Suprapubic skin (tissue), 4 donors: Measurements from ENCODE around the gene MYL4. TPM values are rescaled to one million over a fixed set of nuclear protein-coding genes. Genes with fewer than 3 reads are reported as not detected.

Experiments
- DNase-seq, 2 donors: peaks; one replicate each; pipeline ENCODE4 v3.0.0-alpha.2; 2019; ENCODE audit warnings: low spot score in 2 of 2
- H3K27ac ChIP-seq: fragments of 200-600 bp; sonication (generic); one replicate; pipeline ENCODE4 v1.5.1; 2019
- H3K27me3 ChIP-seq: fragments of 200-600 bp; sonication (generic); one replicate; pipeline ENCODE4 v1.5.1; 2019
- H3K36me3 ChIP-seq: fragments of 200-600 bp; sonication (generic); one replicate; pipeline ENCODE4 v1.5.1; 2019
- H3K4me1 ChIP-seq: fragments of 200-600 bp; sonication (generic); one replicate; pipeline ENCODE4 v1.5.1; 2019
- H3K4me3 ChIP-seq: fragments of 200-600 bp; sonication (generic); one replicate; pipeline ENCODE4 v1.5.1; 2019; ENCODE audit warnings: mild to moderate bottlenecking
- H3K9me3 ChIP-seq: fragments of 200-600 bp; sonication (generic); one replicate; pipeline ENCODE4 v1.5.1; 2019
- CTCF ChIP-seq, 2 donors: fragments of 200-600 bp in 1 of 2; fragments of 450-650 bp in 1 of 2; sonication (generic) in 1 of 2; IDR thresholded peaks; one replicate each; pipeline ENCODE4 v1.5.1; 2016 to 2019; ENCODE audit warnings: antibody characterized with exemption in 2 of 2, mild to moderate bottlenecking in 1 of 2, moderate library complexity in 1 of 2
- EP300 ChIP-seq: sonication (generic); formaldehyde crosslinking; IDR thresholded peaks from one replicate; pipeline ENCODE4 v1.6.1; 2017; ENCODE audit warnings: antibody characterized with exemption
- POLR2A ChIP-seq, 2 donors: fragments of 450-650 bp; IDR thresholded peaks; one replicate each; pipeline ENCODE4 v1.6.1; 2017; ENCODE audit warnings: antibody characterized with exemption in 2 of 2, mild to moderate bottlenecking in 2 of 2, moderate library complexity in 2 of 2
- POLR2AphosphoS5 ChIP-seq, 3 donors: sonication (generic); formaldehyde crosslinking; IDR thresholded peaks; one replicate each; pipeline ENCODE4 v1.6.1; 2017; ENCODE audit warnings: antibody characterized with exemption in 3 of 3
- WGBS: methylation state at CpG from one replicate; pipeline ENCODE4 v1.1.5; 2018; 5-methylcytosine and 5-hydroxymethylcytosine counted together
- total RNA-seq, 4 donors: library from RNA; depleted of rRNA; stranded (reverse); fragments of >200 nt; gene quantifications; one replicate each; pipeline ENCODE4 v1.1.0, GENCODE V29; 2016

The MYL4 gene
- total RNA-seq, 4 donors from 2014 or later = not detected

DNA sequence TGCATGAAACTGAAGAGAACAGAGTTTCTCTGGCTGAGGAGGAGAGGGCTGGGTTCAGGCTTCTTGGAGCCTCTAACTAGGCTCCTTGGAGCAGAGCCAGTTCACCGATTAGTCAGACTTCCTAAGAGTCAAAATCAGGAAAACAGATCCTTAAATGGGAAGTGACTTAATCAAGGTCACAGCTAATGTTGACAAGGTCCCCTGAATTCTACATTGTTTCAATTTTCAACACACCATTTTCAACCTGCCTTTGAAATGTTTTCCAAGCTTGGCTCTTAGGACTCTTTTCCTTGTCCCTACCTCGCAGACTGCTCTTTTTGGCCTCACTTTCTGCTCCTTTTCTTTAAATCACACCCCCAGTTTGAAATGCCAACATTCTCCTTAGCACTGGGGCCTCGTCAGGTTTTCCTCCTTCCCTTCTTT is 16.3 kb downstream of the MYL4 start:
- 21% methylated on average over 3 of the region's 3 CpGs for WGBS
- peaks cover 31% of the 10 kb centered on the region for H3K4me1 ChIP-seq
- no peak for TF ChIP-seq POLR2A (IDR thresholded peaks at IDR 0.05)
- no peak for TF ChIP-seq POLR2AphosphoS5 (IDR thresholded peaks at IDR 0.05)
- no peaks in the 10 kb centered on the region for H3K36me3 ChIP-seq
- peak overlapping the region; percentile 82 for H3K27ac ChIP-seq
- no peaks in the 10 kb centered on the region for H3K9me3 ChIP-seq
- H3K27me3 ChIP-seq = no peaks in the 10 kb centered on the region
- peak; percentile 78 to 82 for DNase-seq
- H3K4me3 ChIP-seq = no peak overlapping the region

DNA sequence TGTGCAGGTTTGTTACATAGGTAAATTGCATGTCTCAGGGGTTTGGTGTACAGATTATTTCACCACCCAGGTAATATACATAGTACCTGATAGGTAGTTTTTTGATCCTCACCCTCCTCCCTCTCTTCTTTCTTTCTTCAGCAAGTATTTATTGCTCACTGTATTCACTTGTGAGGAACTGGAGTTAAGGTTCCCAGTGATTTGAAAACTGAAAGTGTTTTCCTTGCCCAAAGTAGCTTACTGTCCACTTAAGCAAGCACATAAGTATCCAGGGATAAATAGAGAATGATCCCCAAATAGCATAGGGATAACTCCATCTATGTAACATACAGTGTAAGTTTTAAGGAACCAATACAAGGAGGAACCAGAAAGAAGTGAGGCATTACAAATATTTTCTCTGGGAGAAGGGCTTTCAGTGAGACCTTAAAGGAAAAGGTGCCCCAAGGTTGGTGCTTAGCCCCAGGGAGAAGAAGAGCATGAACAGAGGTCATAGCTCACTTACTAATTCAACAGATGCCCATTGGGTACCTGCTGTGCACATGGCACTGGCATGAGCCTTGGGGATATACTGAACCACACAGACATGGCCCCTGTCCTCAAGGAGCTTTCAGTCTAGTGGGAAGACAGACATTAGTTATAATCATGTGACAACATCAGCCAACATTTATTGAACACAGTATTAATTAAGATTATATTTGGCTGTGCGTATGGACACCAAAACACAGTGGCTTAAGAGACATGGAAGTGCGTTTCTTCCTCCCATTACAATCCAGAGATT is 17.0 kb downstream of the MYL4 start:
- H3K36me3 ChIP-seq = no peaks in the 10 kb centered on the region
- 81% methylated on average over 2 of the region's 2 CpGs for WGBS
- no peak for TF ChIP-seq CTCF (IDR thresholded peaks at IDR 0.05)
- no peak for TF ChIP-seq POLR2AphosphoS5 (IDR thresholded peaks at IDR 0.05)
- H3K27ac ChIP-seq = peak overlapping the region; percentile 82
- peaks cover 34% of the 10 kb centered on the region for H3K4me1 ChIP-seq
- no peaks in the 10 kb centered on the region for H3K27me3 ChIP-seq
- H3K4me3 ChIP-seq = no peak overlapping the region
- DNase-seq = no peak
- no peaks in the 10 kb centered on the region for H3K9me3 ChIP-seq

GRCh38 chr17:47227862-47228261 is 18.7 kb downstream of the MYL4 start:
- Histone ChIP-seq H3K4me3 (no peak overlapping the region), H3K9me3 (no peaks in the 10 kb centered on the region), H3K27ac (no peak overlapping the region), H3K36me3 (no peaks in the 10 kb centered on the region), H3K27me3 (no peaks in the 10 kb centered on the region), H3K4me1 (peaks cover 34% of the 10 kb centered on the region)
- TF ChIP-seq POLR2A (IDR thresholded peaks at IDR 0.05) (no peak), POLR2AphosphoS5 (IDR thresholded peaks at IDR 0.05) (no peak), EP300 (no peak), CTCF (IDR thresholded peaks at IDR 0.05) (no peak)
- WGBS = 88% methylated on average over 2 of the region's 2 CpGs
- DNase-seq = peak in 1 of 2 donors; percentile 12

- H3K4me1 ChIP-seq = peaks cover 29% of the 10 kb centered on the region
- H3K36me3 ChIP-seq = no peaks in the 10 kb centered on the region
- 9% methylated on average over 22 of the region's 22 CpGs for whole genome bisulfite sequencing
- DNase-seq = peak; percentile 93 to 95
- H3K9me3 ChIP-seq = no peaks in the 10 kb centered on the region
- H3K27ac ChIP-seq = peak overlapping the region; percentile 54
- H3K4me3 ChIP-seq = peak overlapping the region; percentile 33
- TF ChIP-seq POLR2AphosphoS5 (IDR thresholded peaks at IDR 0.05) (peak in 2 of 3 donors; percentile 35 to 62), EP300 (no peak), CTCF (IDR thresholded peaks at IDR 0.05) (peak; percentile 94 to 97), POLR2A (IDR thresholded peaks at IDR 0.05) (no peak)
- H3K27me3 ChIP-seq = no peaks in the 10 kb centered on the region
These were observed 20.6 kb downstream of the MYL4 start for GRCh38 chr17:47229535-47230443.

- 86% methylated on average over 10 of the region's 10 CpGs for WGBS
- no peak for TF ChIP-seq POLR2A (IDR thresholded peaks at IDR 0.05)
- TF ChIP-seq EP300 = no peak
- TF ChIP-seq CTCF (IDR thresholded peaks at IDR 0.05) = no peak
- TF ChIP-seq POLR2AphosphoS5 (IDR thresholded peaks at IDR 0.05) = no peak
- H3K9me3 ChIP-seq = no peaks in the 10 kb centered on the region
- H3K4me1 ChIP-seq = peaks cover 18% of the 10 kb centered on the region
- no peaks in the 10 kb centered on the region for H3K36me3 ChIP-seq
- H3K27me3 ChIP-seq = no peaks in the 10 kb centered on the region
- H3K27ac ChIP-seq = no peak overlapping the region
- peak in 1 of 2 donors; percentile 29 for DNase-seq
- no peak overlapping the region for H3K4me3 ChIP-seq
These were observed 21.7 kb downstream of the MYL4 start for GRCh38 chr17:47230864-47231263.
